H1 (cell line): Measurements from ENCODE around the gene TMTC2.

Experiments
- CHD2 ChIP-seq: IDR thresholded peaks from 2 replicates; pipeline ENCODE4 v1.6.1; 2012; ENCODE audit warnings: low read length, improper control_type of control experiment
- CREB1 ChIP-seq: IDR thresholded peaks from 2 replicates; pipeline ENCODE4 v1.6.1; 2012; ENCODE audit warnings: inconsistent platforms
- CTCF ChIP-seq, 3 experiments: IDR thresholded peaks; 1 replicate in 2 of 3; 2 replicates in 1 of 3; pipeline versions ENCODE4 v1.5.1 to v1.6.1; 2011; ENCODE audit warnings: low read length in 3 of 3, mild to moderate bottlenecking in 3 of 3, inconsistent platforms in 2 of 3, low read depth in 1 of 3, moderate library complexity in 1 of 3; ENCODE audit not compliant: insufficient read depth in 1 of 3; ENCODE audit errors: control extremely low read depth in 1 of 3
- EZH2 ChIP-seq: fragments of 200-600 bp; sonication (generic); IDR thresholded peaks from 2 replicates; pipeline ENCODE4 v1.7.1; 2012; ENCODE audit warnings: low read depth, mild to moderate bottlenecking, moderate library complexity, low read length, inconsistent platforms; ENCODE audit not compliant: severe bottlenecking
- JUN ChIP-seq: IDR thresholded peaks from 2 replicates; pipeline ENCODE4 v1.6.1; 2011; ENCODE audit warnings: low read depth, mild to moderate bottlenecking, improper control_type of control experiment, low read length
- POLR2A ChIP-seq, 2 experiments: IDR thresholded peaks; 1 replicate in 1 of 2; 2 replicates in 1 of 2; pipeline ENCODE4 v1.6.1; 2011; ENCODE audit warnings: low read depth in 2 of 2, low read length in 2 of 2, mild to moderate bottlenecking in 2 of 2; ENCODE audit errors: control extremely low read depth in 1 of 2
- RAD21 ChIP-seq, 2 experiments: IDR thresholded peaks in 1 of 2; conservative IDR thresholded peaks in 1 of 2; 2 replicates each; pipeline ENCODE4 v1.6.1; 2011; ENCODE audit warnings: low read depth in 2 of 2, low read length in 2 of 2, improper control_type of control experiment in 1 of 2, inconsistent platforms in 1 of 2, mild to moderate bottlenecking in 1 of 2, moderate library complexity in 1 of 2
- TEAD4 ChIP-seq: IDR thresholded peaks from 2 replicates; pipeline ENCODE4 v1.6.1; 2012; ENCODE audit warnings: low read depth, low read length, inconsistent platforms, mixed read lengths
- YY1 ChIP-seq: IDR thresholded peaks from 2 replicates; pipeline ENCODE4 v1.6.1; 2011; ENCODE audit warnings: low read depth, mild to moderate bottlenecking, low read length
- ZNF274 ChIP-seq: IDR thresholded peaks from 2 replicates; pipeline ENCODE4 v1.7.0; 2012; ENCODE audit warnings: low read length, borderline replicate concordance; ENCODE audit errors: extremely low read depth

GRCh38 chr12:82672811-82673495, 13.8 kb upstream of the TMTC2 start:
- TF ChIP-seq RAD21 (IDR thresholded peaks at IDR 0.05 in 1 of 2, conservative IDR thresholded peaks at IDR 0.05 in 1 of 2; ENCODE audit: low read depth in 2 of 2, low read length in 2 of 2) (no peak), ZNF274 (no peak), CTCF (IDR thresholded peaks at IDR 0.05; ENCODE audit: control extremely low read depth in 1 of 3, insufficient read depth in 1 of 3, low read depth in 1 of 3, low read length in 3 of 3) (no peak), EZH2 (no peak), YY1 (no peak), CHD2 (no peak), TEAD4 (no peak), JUN (no peak), CREB1 (no peak), POLR2A (IDR thresholded peaks at IDR 0.05; ENCODE audit: control extremely low read depth in 1 of 2, low read depth in 2 of 2, low read length in 2 of 2) (no peak)
